ENCODE results near the gene ATG16L2.

Gene ATG16L2

DNA sequence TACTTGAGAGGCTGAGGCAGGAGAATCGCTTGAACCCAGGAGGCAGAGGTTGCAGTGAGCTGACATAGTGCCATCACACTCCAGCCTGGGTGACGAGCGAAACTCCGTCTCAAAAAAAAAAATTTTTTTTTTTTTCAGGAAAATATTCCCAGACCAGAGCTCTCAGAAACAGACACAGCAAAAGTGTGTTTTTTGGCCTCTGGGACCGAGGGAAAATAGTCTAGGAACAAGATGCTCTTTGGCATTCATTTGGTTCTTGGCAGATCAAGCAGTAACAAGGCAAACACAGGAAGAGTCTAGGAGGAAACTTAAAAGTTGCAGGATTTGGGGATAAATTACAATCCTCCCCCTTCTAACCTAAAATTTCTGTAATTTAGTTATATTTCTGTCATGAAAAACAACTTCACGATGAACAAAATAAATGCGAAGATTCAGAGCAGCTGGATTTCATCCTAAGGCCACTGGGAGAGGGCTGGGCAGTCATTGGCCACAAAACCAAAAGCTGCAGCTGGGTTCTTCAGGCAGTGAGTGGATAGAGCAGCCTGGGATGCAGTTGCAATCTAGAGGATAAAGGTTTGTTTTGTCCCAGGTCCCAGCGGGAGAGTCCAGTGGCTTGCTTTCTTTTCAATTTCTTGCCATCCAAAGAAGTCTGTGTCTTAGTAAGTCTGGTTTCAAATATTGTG is 19.7 kb downstream of the ATG16L2 start:
- no peak overlapping the region for H3K4me3 ChIP-seq (ENCODE audit: low read depth, low read length)
- no peak for TF ChIP-seq MAX (IDR thresholded peaks at IDR 0.05; ENCODE audit: low read depth, low read length)
- TF ChIP-seq POLR2A (IDR thresholded peaks at IDR 0.05; ENCODE audit: extremely low read depth, insufficient read length): no peak
- TF ChIP-seq, protein P1, sequence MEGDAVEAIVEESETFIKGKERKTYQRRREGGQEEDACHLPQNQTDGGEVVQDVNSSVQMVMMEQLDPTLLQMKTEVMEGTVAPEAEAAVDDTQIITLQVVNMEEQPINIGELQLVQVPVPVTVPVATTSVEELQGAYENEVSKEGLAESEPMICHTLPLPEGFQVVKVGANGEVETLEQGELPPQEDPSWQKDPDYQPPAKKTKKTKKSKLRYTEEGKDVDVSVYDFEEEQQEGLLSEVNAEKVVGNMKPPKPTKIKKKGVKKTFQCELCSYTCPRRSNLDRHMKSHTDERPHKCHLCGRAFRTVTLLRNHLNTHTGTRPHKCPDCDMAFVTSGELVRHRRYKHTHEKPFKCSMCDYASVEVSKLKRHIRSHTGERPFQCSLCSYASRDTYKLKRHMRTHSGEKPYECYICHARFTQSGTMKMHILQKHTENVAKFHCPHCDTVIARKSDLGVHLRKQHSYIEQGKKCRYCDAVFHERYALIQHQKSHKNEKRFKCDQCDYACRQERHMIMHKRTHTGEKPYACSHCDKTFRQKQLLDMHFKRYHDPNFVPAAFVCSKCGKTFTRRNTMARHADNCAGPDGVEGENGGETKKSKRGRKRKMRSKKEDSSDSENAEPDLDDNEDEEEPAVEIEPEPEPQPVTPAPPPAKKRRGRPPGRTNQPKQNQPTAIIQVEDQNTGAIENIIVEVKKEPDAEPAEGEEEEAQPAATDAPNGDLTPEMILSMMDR (IDR thresholded peaks at IDR 0.05; ENCODE audit: low read depth, low read length): no peak
- no peak for TF ChIP-seq MYC (IDR thresholded peaks at IDR 0.05; ENCODE audit: low read depth, low read length)
- DNase-seq (ENCODE audit: low read depth): no peak

GRCh38 chr11:72834905-72835304 is 20.7 kb downstream of the ATG16L2 start:
- TF ChIP-seq, protein P1 (IDR thresholded peaks at IDR 0.05; ENCODE audit: low read depth, low read length): no peak
- TF ChIP-seq MAX (IDR thresholded peaks at IDR 0.05; ENCODE audit: low read depth, low read length): no peak
- no peak for TF ChIP-seq MYC (IDR thresholded peaks at IDR 0.05; ENCODE audit: low read depth, low read length)
- TF ChIP-seq POLR2A (IDR thresholded peaks at IDR 0.05; ENCODE audit: extremely low read depth, insufficient read length): no peak
- H3K4me3 ChIP-seq (ENCODE audit: low read depth, low read length): no peak overlapping the region
- DNase-seq (ENCODE audit: low read depth): peak; percentile 39

- TF ChIP-seq, protein P1 (IDR thresholded peaks at IDR 0.05; ENCODE audit: low read depth, low read length): no peak
- no peak for TF ChIP-seq MAX (IDR thresholded peaks at IDR 0.05; ENCODE audit: low read depth, low read length)
- no peak for TF ChIP-seq POLR2A (IDR thresholded peaks at IDR 0.05; ENCODE audit: extremely low read depth, insufficient read length)
- no peak for TF ChIP-seq MYC (IDR thresholded peaks at IDR 0.05; ENCODE audit: low read depth, low read length)
- no peak overlapping the region for H3K4me3 ChIP-seq (ENCODE audit: low read depth, low read length)
- DNase-seq (ENCODE audit: low read depth): no peak
Observed at GRCh38 chr11:72836111-72836510, 21.9 kb downstream of the ATG16L2 start.

GRCh38 chr11:72838691-72839305 is 24.6 kb downstream of the ATG16L2 start:
- DNase-seq (ENCODE audit: low read depth): no peak
- no peak overlapping the region for H3K4me3 ChIP-seq (ENCODE audit: low read depth, low read length)
- TF ChIP-seq POLR2A (IDR thresholded peaks at IDR 0.05; ENCODE audit: extremely low read depth, insufficient read length): no peak
- no peak for TF ChIP-seq MAX (IDR thresholded peaks at IDR 0.05; ENCODE audit: low read depth, low read length)
- TF ChIP-seq, protein P1 (IDR thresholded peaks at IDR 0.05; ENCODE audit: low read depth, low read length): no peak
- no peak for TF ChIP-seq MYC (IDR thresholded peaks at IDR 0.05; ENCODE audit: low read depth, low read length)

- peak; percentile 64 for DNase-seq (ENCODE audit: low read depth)
- TF ChIP-seq MAX (IDR thresholded peaks at IDR 0.05; ENCODE audit: low read depth, low read length): no peak
- TF ChIP-seq, protein P1 (IDR thresholded peaks at IDR 0.05; ENCODE audit: low read depth, low read length): no peak
- TF ChIP-seq POLR2A (IDR thresholded peaks at IDR 0.05; ENCODE audit: extremely low read depth, insufficient read length): no peak
- no peak for TF ChIP-seq MYC (IDR thresholded peaks at IDR 0.05; ENCODE audit: low read depth, low read length)
Observed at GRCh38 chr11:72840780-72841179, 26.6 kb downstream of the ATG16L2 start.

More at GRCh38 chr11:72840780-72841179, 26.6 kb downstream of the ATG16L2 start:
- no peak overlapping the region for H3K4me3 ChIP-seq (ENCODE audit: low read depth, low read length)

All from NB4 (cell line).